BE2C (cell line): ENCODE measurements around the gene JADE2. TPM values are rescaled to one million over a fixed set of nuclear protein-coding genes. Genes with fewer than 3 reads are reported as not detected.

Experiments
- DNase-seq: peaks from one replicate; pipeline ENCODE4 v3.0.0-alpha.2; 2020
- H3K27me3 ChIP-seq: fragments of 250-450 bp; sonication (Bioruptor Pico); 2 replicates; pipeline ENCODE4 v1.5.1; 2020; ENCODE audit warnings: mild to moderate bottlenecking
- H3K36me3 ChIP-seq: fragments of 250-450 bp; sonication (Bioruptor Pico); 2 replicates; pipeline ENCODE4 v1.5.1; 2020; ENCODE audit warnings: mild to moderate bottlenecking
- H3K4me1 ChIP-seq: fragments of 250-450 bp; sonication (Bioruptor Pico); 2 replicates; pipeline ENCODE4 v1.5.1; 2020
- H3K4me3 ChIP-seq: 2 replicates; pipeline ENCODE4 v1.5.1; 2011; ENCODE audit warnings: low read depth, low read length
- H3K9me3 ChIP-seq: fragments of 250-450 bp; sonication (Bioruptor Pico); 2 replicates; pipeline ENCODE4 v1.5.1; 2020
- CTCF ChIP-seq: IDR thresholded peaks from 2 replicates; pipeline ENCODE4 v1.5.1; 2012; ENCODE audit warnings: mild to moderate bottlenecking, low read depth, low read length
- polyA plus RNA-seq: library from polyadenylated mRNA; unstranded; fragments of >200 nt; gene quantifications from one replicate; pipeline ENCODE4 v1.2.1, GENCODE V29; 2012; ENCODE audit warnings: low read depth, missing spikeins; ENCODE audit not compliant: insufficient read length, insufficient read depth

Gene JADE2
- 14.7 TPM for polyA plus RNA-seq

- H3K9me3 ChIP-seq, result no peaks in the 10 kb centered on the region
- H3K27me3 ChIP-seq, result no peaks in the 10 kb centered on the region
- H3K36me3 ChIP-seq, result no peaks in the 10 kb centered on the region
- 0 out of 2 replicates have a peak, but pooled peaks cover 2% of the 10 kb centered on the region for H3K4me1 ChIP-seq
- no peak for TF ChIP-seq CTCF
- DNase-seq, result peak; percentile 63
- peak within 1 kb of the TSS; percentile 90 for H3K4me3 ChIP-seq
Measured at GRCh38 chr5:134524826-134525682, at the start of gene JADE2. Gene JADE2, plus strand, starts transcription at chr5:134525670. Its CDS starts 10,188 bp downstream, at chr5:134535858.

DNA sequence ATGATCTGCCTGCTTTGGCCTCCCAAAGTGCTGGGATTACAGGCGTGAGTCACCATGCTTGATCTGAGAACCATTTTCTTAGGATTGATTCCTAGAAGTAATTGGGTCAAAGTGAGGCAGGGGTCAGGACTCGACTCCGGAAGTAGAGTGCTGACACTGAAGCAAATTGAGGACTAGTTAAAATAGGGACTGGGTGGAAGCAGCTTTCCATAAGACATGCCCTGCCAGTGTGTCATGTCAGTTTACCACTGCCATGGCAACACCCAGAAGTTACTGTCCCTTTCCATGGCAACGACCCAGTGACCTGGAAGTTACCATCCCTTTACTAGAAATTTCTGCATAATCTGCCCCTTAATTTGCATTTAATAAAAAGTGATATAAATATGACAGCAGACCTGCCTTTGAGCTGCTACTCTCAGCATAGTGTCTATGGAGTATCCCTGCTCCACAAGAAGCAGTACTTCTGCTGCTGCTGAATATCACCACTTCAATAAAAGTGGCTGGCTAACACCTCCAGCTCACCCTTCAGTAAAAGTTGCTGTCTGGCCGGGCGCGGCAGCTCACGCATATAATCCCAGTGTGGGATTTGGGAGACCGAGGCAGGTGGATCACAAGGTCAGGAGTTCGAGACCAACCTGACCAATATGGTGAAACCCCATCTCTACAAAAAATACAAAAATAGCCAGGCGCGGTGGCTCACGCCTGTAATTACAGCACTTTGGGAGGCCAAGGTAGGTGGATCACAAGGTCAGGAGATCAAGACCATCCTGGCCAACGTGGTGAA is 47.8 kb upstream of the JADE2 start:
- no peak for TF ChIP-seq CTCF
- Histone ChIP-seq H3K36me3 (no peaks in the 10 kb centered on the region), H3K9me3 (no peaks in the 10 kb centered on the region; the same call in 1 of the 2 replicates), H3K4me1 (no peaks in the 10 kb centered on the region), H3K4me3 (no peak overlapping the region), H3K27me3 (no peaks in the 10 kb centered on the region)
- DNase-seq, result no peak

DNA sequence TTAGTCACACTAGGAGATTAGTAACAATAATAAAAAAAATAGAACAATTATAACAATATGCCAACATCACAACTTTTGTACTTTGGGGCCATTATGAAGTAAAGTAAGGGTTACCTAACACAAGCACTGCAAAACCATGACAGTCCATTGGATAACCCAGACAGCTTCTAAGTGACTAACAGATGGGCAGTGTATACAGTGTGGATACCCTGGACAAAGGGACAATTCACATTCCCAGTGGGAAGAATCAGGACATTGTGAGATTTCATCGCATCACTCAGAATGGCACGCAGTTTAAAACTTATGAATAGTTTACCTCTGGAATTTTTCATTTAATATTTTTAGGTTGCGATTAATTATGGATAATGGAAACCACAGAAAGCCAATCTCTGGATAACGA is 45.6 kb upstream of the JADE2 start:
- no peak for DNase-seq
- no peak for TF ChIP-seq CTCF
- no peaks in the 10 kb centered on the region for H3K27me3 ChIP-seq
- H3K4me1 ChIP-seq, result no peaks in the 10 kb centered on the region
- no peaks in the 10 kb centered on the region for H3K36me3 ChIP-seq
- no peak overlapping the region for H3K4me3 ChIP-seq
- H3K9me3 ChIP-seq, result no peaks in the 10 kb centered on the region

DNA sequence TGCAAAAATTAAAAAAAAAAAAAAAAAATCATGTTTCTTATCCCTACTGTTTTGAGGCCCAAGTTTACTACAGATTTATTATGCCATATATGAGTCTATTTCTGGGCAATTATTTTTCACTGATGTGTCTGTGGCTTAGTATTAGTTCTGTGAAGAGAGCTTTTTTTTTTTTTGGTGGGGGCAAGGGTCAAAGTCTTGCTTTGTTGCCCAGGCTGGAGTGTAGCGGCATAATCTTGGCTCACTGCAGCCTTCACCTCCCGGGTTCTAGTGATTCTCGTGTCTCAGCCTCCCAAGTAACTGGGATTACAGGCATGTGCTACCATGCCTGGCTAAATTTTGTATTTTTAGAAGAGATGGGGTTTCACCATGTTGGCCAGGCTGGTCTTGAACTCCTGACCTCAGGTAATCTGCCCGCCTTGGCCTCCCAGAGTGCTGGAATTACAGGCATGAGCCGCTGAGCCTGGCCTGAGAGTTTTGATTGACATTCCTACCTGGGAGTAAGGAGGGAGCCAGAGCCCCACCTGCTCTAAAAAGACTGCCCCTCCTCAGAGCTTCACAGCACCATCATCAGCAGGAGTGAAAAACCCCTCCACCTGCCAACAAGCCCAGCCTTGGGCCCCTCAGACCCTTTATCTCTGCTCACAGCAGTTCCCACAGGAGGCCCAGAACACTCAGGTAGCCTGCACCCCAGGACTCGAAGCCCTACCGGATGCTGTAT is 36.1 kb upstream of the JADE2 start:
- H3K27me3 ChIP-seq, result no peaks in the 10 kb centered on the region; the same call in 1 of the 2 replicates
- peaks cover 11% of the 10 kb centered on the region for H3K4me1 ChIP-seq
- H3K9me3 ChIP-seq, result no peaks in the 10 kb centered on the region
- no peaks in the 10 kb centered on the region for H3K36me3 ChIP-seq
- DNase-seq, result no peak
- TF ChIP-seq CTCF, result no peak
- no peak overlapping the region for H3K4me3 ChIP-seq

- no peaks in the 10 kb centered on the region; the same call in 1 of the 2 replicates for H3K27me3 ChIP-seq
- no peaks in the 10 kb centered on the region for H3K36me3 ChIP-seq
- DNase-seq, result no peak
- no peaks in the 10 kb centered on the region for H3K9me3 ChIP-seq
- no peak overlapping the region for H3K4me3 ChIP-seq
- peaks cover 11% of the 10 kb centered on the region for H3K4me1 ChIP-seq
- TF ChIP-seq CTCF, result no peak
Measured at GRCh38 chr5:134490255-134490924, 35.1 kb upstream of the JADE2 start.
